Amniotic stem cell (primary cell): Measurements from ENCODE around the gene PUM1.
A peak's percentile ranks its signal among the peaks of the same experiment; 100 is the strongest.

Source experiments
- DNase-seq: peaks from one replicate; lab custom pipeline; 2025; lab: John Stamatoyannopoulos, UW

Gene PUM1

GRCh38 chr1:30892671-30893073 is 172.8 kb downstream of the PUM1 start:
- DNase-seq: no peak

- DNase-seq: no peak
Observed at GRCh38 chr1:30891227-30891552, 174.3 kb downstream of the PUM1 start.

GRCh38 chr1:30890502-30891226 is 174.9 kb downstream of the PUM1 start:
- no peak for DNase-seq

GRCh38 chr1:30889511-30889910 is 176.0 kb downstream of the PUM1 start:
- DNase-seq: no peak

- DNase-seq: no peak
Observed at GRCh38 chr1:30888975-30889374, 176.5 kb downstream of the PUM1 start.

- peak; percentile 35 for DNase-seq
Observed at GRCh38 chr1:30888391-30888790, 177.1 kb downstream of the PUM1 start.

GRCh38 chr1:30887485-30888315 is 177.8 kb downstream of the PUM1 start:
- DNase-seq: no peak

GRCh38 chr1:30886710-30887428 is 178.6 kb downstream of the PUM1 start:
- no peak for DNase-seq

- DNase-seq: no peak
Observed at GRCh38 chr1:30885570-30886522, 179.7 kb downstream of the PUM1 start.

- no peak for DNase-seq
Observed at GRCh38 chr1:30884723-30885122, 180.8 kb downstream of the PUM1 start.

- DNase-seq: no peak
Observed at GRCh38 chr1:30883389-30884172, 181.9 kb downstream of the PUM1 start.

GRCh38 chr1:30882678-30883388 is 182.7 kb downstream of the PUM1 start:
- no peak for DNase-seq
